GM18858 (cell line): ENCODE results near the gene TXNRD3.

ENCODE experiments used
- ATAC-seq: cut with Tn5 transposase; IDR thresholded peaks from one replicate; pipeline ENCODE4 v1.9.1; 2021; ENCODE audit not compliant: unreplicated experiment

The TXNRD3 gene

GRCh38 chr3:126654571-126655383 is at the start of gene TXNRD3:
TXNRD3 (minus strand) TSS chr3:126655124.
- ATAC-seq = no peak

GRCh38 chr3:126703512-126704493 is 48.9 kb upstream of the TXNRD3 start, which contains the start of gene CHCHD6:
CHCHD6 (plus strand) TSS chr3:126704240; CDS start chr3:126704313, 73 bp downstream.
- ATAC-seq = peak; percentile 94

GRCh38 chr3:126699011-126699410 is 44.1 kb upstream of the TXNRD3 start:
- no peak for ATAC-seq

GRCh38 chr3:126696701-126697267 is 41.9 kb upstream of the TXNRD3 start:
- no peak for ATAC-seq

- ATAC-seq = no peak
These were observed 39.0 kb upstream of the TXNRD3 start for GRCh38 chr3:126693921-126694320.

GRCh38 chr3:126692858-126693257 is 37.9 kb upstream of the TXNRD3 start:
- no peak for ATAC-seq

- no peak for ATAC-seq
These were observed 36.8 kb upstream of the TXNRD3 start for GRCh38 chr3:126691765-126692164.

GRCh38 chr3:126685493-126685892 is 30.6 kb upstream of the TXNRD3 start:
- no peak for ATAC-seq

GRCh38 chr3:126685021-126685420 is 30.1 kb upstream of the TXNRD3 start:
- ATAC-seq = no peak

- no peak for ATAC-seq
These were observed 29.4 kb upstream of the TXNRD3 start for GRCh38 chr3:126684218-126684751.

GRCh38 chr3:126683069-126683468 is 28.1 kb upstream of the TXNRD3 start:
- ATAC-seq = no peak

GRCh38 chr3:126682009-126682408 is 27.1 kb upstream of the TXNRD3 start:
- ATAC-seq = no peak

GRCh38 chr3:126680667-126681055 is 25.7 kb upstream of the TXNRD3 start:
- ATAC-seq = no peak

- ATAC-seq = no peak
These were observed 25.1 kb upstream of the TXNRD3 start for GRCh38 chr3:126679831-126680666.

- ATAC-seq = no peak
These were observed 24.4 kb upstream of the TXNRD3 start for GRCh38 chr3:126679318-126679751.

GRCh38 chr3:126678693-126679317 is 23.9 kb upstream of the TXNRD3 start:
- ATAC-seq = no peak

- ATAC-seq = no peak
These were observed 23.1 kb upstream of the TXNRD3 start for GRCh38 chr3:126677862-126678503.

GRCh38 chr3:126676919-126677705 is 22.2 kb upstream of the TXNRD3 start:
- ATAC-seq = no peak
